Natural killer cell (primary cell): ENCODE results near the gene BCL2L1. TPM values are rescaled to one million over a fixed set of nuclear protein-coding genes. Genes with fewer than 3 reads are reported as not detected.

Source experiments
- ATAC-seq, 3 donors: fragments of 150-1000 bp in 2 of 3; fragments of 200-7000 bp in 1 of 3; cut with Tn5 transposase; 1 replicate in 1 of 3; 2 replicates in 2 of 3; pipeline ENCODE4 v1.10.0; 2021; ENCODE audit warnings: mild to moderate bottlenecking in 2 of 3, moderate library complexity in 2 of 3
- DNase-seq, 2 donors: peaks; one replicate each; pipeline versions ENCODE4 v3.0.0 to v3.0.0-alpha.2; 2013 to 2021; ENCODE audit warnings: mixed read lengths in 1 of 2
- H3K27ac ChIP-seq: one replicate; pipeline ENCODE4 v1.5.1; 2013; ENCODE audit warnings: mild to moderate bottlenecking, low read length
- H3K27me3 ChIP-seq: one replicate; pipeline ENCODE4 v1.6.1; 2013; ENCODE audit warnings: low read length; ENCODE audit not compliant: control insufficient read depth, insufficient read depth
- H3K36me3 ChIP-seq: one replicate; pipeline ENCODE4 v1.6.1; 2013; ENCODE audit warnings: low read length; ENCODE audit not compliant: control insufficient read depth, insufficient read depth
- H3K4me1 ChIP-seq: one replicate; pipeline ENCODE4 v1.6.1; 2013; ENCODE audit warnings: low read length; ENCODE audit not compliant: control insufficient read depth, insufficient read depth
- H3K4me3 ChIP-seq: one replicate; pipeline ENCODE4 v1.5.1; 2013; ENCODE audit warnings: low read length
- H3K9me3 ChIP-seq: one replicate; pipeline ENCODE4 v1.6.1; 2013; ENCODE audit warnings: low read length; ENCODE audit not compliant: control insufficient read depth, insufficient read depth
- H3K27ac Mint-ChIP-seq, 2 donors: one replicate each; pipeline ENCODE4 v1.8.0; 2022; ENCODE audit warnings: mild to moderate bottlenecking in 2 of 2, mixed read lengths in 2 of 2, moderate library complexity in 1 of 2
- H3K27me3 Mint-ChIP-seq, 2 donors: one replicate each; pipeline ENCODE4 v1.8.0; 2022; ENCODE audit warnings: low read depth in 2 of 2, mixed read lengths in 2 of 2
- H3K36me3 Mint-ChIP-seq: one replicate; pipeline ENCODE4 v1.8.0; 2022; ENCODE audit warnings: mixed read lengths
- H3K4me1 Mint-ChIP-seq, 2 donors: one replicate each; pipeline ENCODE4 v1.8.0; 2022; ENCODE audit warnings: mixed read lengths in 2 of 2
- H3K4me3 Mint-ChIP-seq: one replicate; pipeline ENCODE4 v1.8.0; 2022; ENCODE audit warnings: mild to moderate bottlenecking, moderate library complexity, mixed read lengths
- H3K9me3 Mint-ChIP-seq, 2 donors: one replicate each; pipeline ENCODE4 v1.8.0; 2022; ENCODE audit warnings: mixed read lengths in 2 of 2
- WGBS: methylation state at CpG from one replicate; pipeline ENCODE4 v1.1.7; 2013; ENCODE audit warnings: missing lambda C conversion rate; ENCODE audit not compliant: insufficient coverage; 5-methylcytosine and 5-hydroxymethylcytosine counted together
- intact Hi-C: fragments of 100-400 bp; cut with micrococcal nuclease; formaldehyde crosslinking; loops from one replicate; pipeline ENCODE4 v1.14.2; 2022
- total RNA-seq, 4 donors: library from RNA; stranded (reverse); fragments of 120-200 nt in 1 of 4; gene quantifications; one replicate each; pipeline versions ENCODE4 v1.2.3 to v1.2.4, GENCODE V29; 2013 to 2022
- TF ChIP-seq, protein P1 (sequence below): fragments of 200-600 bp; IDR thresholded peaks from one replicate; pipeline ENCODE4 v1.8.0; 2022; ENCODE audit warnings: antibody characterized with exemption

BCL2L1 gene
- total RNA-seq, 3 donors from 2014 or later (not counting 1 experiment from before 2014, with no cell fraction given), result 67.4 to 92.6 (median 78.6) TPM

GRCh38 chr20:31638816-31639215 lies 83.9 kb downstream of the BCL2L1 start:
- no peaks in the 10 kb centered on the region for H3K9me3 Mint-ChIP-seq
- Histone ChIP-seq H3K9me3 (no peaks in the 10 kb centered on the region), H3K27me3 (no peaks in the 10 kb centered on the region), H3K4me1 (peaks cover 15% of the 10 kb centered on the region), H3K4me3 (no peak overlapping the region), H3K27ac (no peak overlapping the region), H3K36me3 (no peaks in the 10 kb centered on the region)
- ATAC-seq (no peak), DNase-seq (no peak)
- intact Hi-C loops, result no loop called here
- H3K4me3 Mint-ChIP-seq, result no peak overlapping the region
- no peaks in the 10 kb centered on the region for H3K36me3 Mint-ChIP-seq
- TF ChIP-seq, protein P1, sequence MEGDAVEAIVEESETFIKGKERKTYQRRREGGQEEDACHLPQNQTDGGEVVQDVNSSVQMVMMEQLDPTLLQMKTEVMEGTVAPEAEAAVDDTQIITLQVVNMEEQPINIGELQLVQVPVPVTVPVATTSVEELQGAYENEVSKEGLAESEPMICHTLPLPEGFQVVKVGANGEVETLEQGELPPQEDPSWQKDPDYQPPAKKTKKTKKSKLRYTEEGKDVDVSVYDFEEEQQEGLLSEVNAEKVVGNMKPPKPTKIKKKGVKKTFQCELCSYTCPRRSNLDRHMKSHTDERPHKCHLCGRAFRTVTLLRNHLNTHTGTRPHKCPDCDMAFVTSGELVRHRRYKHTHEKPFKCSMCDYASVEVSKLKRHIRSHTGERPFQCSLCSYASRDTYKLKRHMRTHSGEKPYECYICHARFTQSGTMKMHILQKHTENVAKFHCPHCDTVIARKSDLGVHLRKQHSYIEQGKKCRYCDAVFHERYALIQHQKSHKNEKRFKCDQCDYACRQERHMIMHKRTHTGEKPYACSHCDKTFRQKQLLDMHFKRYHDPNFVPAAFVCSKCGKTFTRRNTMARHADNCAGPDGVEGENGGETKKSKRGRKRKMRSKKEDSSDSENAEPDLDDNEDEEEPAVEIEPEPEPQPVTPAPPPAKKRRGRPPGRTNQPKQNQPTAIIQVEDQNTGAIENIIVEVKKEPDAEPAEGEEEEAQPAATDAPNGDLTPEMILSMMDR, result no peak
- peaks cover 19 to 23% of the 10 kb centered on the region in 2 donors for H3K27me3 Mint-ChIP-seq
- H3K27ac Mint-ChIP-seq, result no peak overlapping the region
- H3K4me1 Mint-ChIP-seq, result peaks cover 11 to 16% of the 10 kb centered on the region in 2 donors
- 77% methylated on average over 3 of the region's 4 CpGs for WGBS

- 88% methylated on average over 3 of the region's 4 CpGs for WGBS
- peaks cover 16 to 23% of the 10 kb centered on the region in 2 donors for H3K27me3 Mint-ChIP-seq
- ATAC-seq, result no peak
- H3K9me3 Mint-ChIP-seq, result no peaks in the 10 kb centered on the region
- TF ChIP-seq, protein P1, result no peak
- H3K4me3 Mint-ChIP-seq, result no peak overlapping the region
- Histone ChIP-seq H3K4me1 (peaks cover 12% of the 10 kb centered on the region), H3K9me3 (no peaks in the 10 kb centered on the region), H3K4me3 (no peak overlapping the region), H3K36me3 (no peaks in the 10 kb centered on the region), H3K27me3 (no peaks in the 10 kb centered on the region), H3K27ac (no peak overlapping the region)
- H3K36me3 Mint-ChIP-seq, result no peaks in the 10 kb centered on the region
- no peak overlapping the region for H3K27ac Mint-ChIP-seq
- no peak for DNase-seq
- intact Hi-C loops, result no loop called here
- peaks cover 8 to 14% of the 10 kb centered on the region in 2 donors for H3K4me1 Mint-ChIP-seq
These were observed 84.4 kb downstream of the BCL2L1 start for GRCh38 chr20:31638317-31638716.

- no peak for DNase-seq
- WGBS, result 64% methylated on average over 34 of the region's 34 CpGs
- Mint-ChIP-seq H3K27ac (no peak within 1 kb of the TSS), H3K9me3 (no peaks in the 10 kb centered on the region), H3K36me3 (no peaks in the 10 kb centered on the region), H3K4me1 (peaks cover 2 to 7% of the 10 kb centered on the region in 2 donors), H3K4me3 (no peak within 1 kb of the TSS), H3K27me3 (peaks cover 9 to 19% of the 10 kb centered on the region in 2 donors)
- no peaks in the 10 kb centered on the region for H3K27me3 ChIP-seq
- TF ChIP-seq, protein P1, result no peak
- intact Hi-C loops, result no loop called here
- no peak for ATAC-seq
- no peak within 1 kb of the TSS for H3K27ac ChIP-seq
- no peak within 1 kb of the TSS for H3K4me3 ChIP-seq
- H3K9me3 ChIP-seq, result no peaks in the 10 kb centered on the region
- peaks cover 6% of the 10 kb centered on the region for H3K4me1 ChIP-seq
- H3K36me3 ChIP-seq, result no peaks in the 10 kb centered on the region
These were observed 85.0 kb downstream of the BCL2L1 start, which contains the start of gene COX4I2 for GRCh38 chr20:31637660-31638059. TSS of gene COX4I2 (plus strand) at chr20:31637912. CDS start at chr20:31639018, 1,106 bp downstream.

GRCh38 chr20:31633339-31633914 lies 89.2 kb downstream of the BCL2L1 start:
- Mint-ChIP-seq H3K27ac (no peak overlapping the region), H3K36me3 (no peaks in the 10 kb centered on the region), H3K4me1 (no peaks in the 10 kb centered on the region), H3K9me3 (no peaks in the 10 kb centered on the region), H3K4me3 (no peak overlapping the region), H3K27me3 (no peaks in the 10 kb centered on the region)
- intact Hi-C loops, result no loop called here
- 93% methylated on average over 14 of the region's 14 CpGs for WGBS
- no peaks in the 10 kb centered on the region for H3K36me3 ChIP-seq
- H3K27me3 ChIP-seq, result no peaks in the 10 kb centered on the region
- TF ChIP-seq, protein P1, result no peak
- H3K4me3 ChIP-seq, result no peak overlapping the region
- ATAC-seq (no peak), DNase-seq (no peak)
- peaks cover 3% of the 10 kb centered on the region for H3K4me1 ChIP-seq
- H3K27ac ChIP-seq, result no peak overlapping the region
- H3K9me3 ChIP-seq, result no peaks in the 10 kb centered on the region
